GM12865 (cell line): ENCODE data around the gene TEDC2.

Source experiments
- DNase-seq: peaks from one replicate; pipeline ENCODE4 v3.0.0; 2010; ENCODE audit warnings: low read depth
- H3K4me3 ChIP-seq: 2 replicates; pipeline ENCODE4 v1.5.1; 2011; ENCODE audit warnings: mild to moderate bottlenecking, low read depth, low read length, control low read depth
- CTCF ChIP-seq: IDR thresholded peaks from 2 replicates; pipeline ENCODE4 v1.5.1; 2011; ENCODE audit warnings: low read length, control low read depth, low read depth, inconsistent platforms; ENCODE audit not compliant: insufficient read depth; ENCODE audit errors: missing control alignments

Gene TEDC2

GRCh38 chr16:2473999-2474876 lies 14.3 kb downstream of the TEDC2 start:
- peak; percentile 55 for TF ChIP-seq CTCF
- peak; percentile 72 for DNase-seq

GRCh38 chr16:2474877-2475412 lies 15.0 kb downstream of the TEDC2 start, which contains the start of gene TBC1D24:
TBC1D24 (plus strand) TSS chr16:2475127; CDS start chr16:2496149, 21,022 bp downstream.
- TF ChIP-seq CTCF: no peak
- peak within 1 kb of the TSS; percentile 92 for H3K4me3 ChIP-seq
- DNase-seq: peak; percentile 92

More at GRCh38 chr16:2473999-2474876, 14.3 kb downstream of the TEDC2 start:
- H3K4me3 ChIP-seq: peak overlapping the region; percentile 92

GRCh38 chr16:2475413-2476344 lies 15.8 kb downstream of the TEDC2 start:
- no peak for TF ChIP-seq CTCF
- H3K4me3 ChIP-seq: peak overlapping the region; percentile 62
- DNase-seq: peak; percentile 44

GRCh38 chr16:2476345-2476720 lies 16.4 kb downstream of the TEDC2 start:
- no peak for TF ChIP-seq CTCF
- H3K4me3 ChIP-seq: no peak overlapping the region
- DNase-seq: no peak

GRCh38 chr16:2476741-2477140 lies 16.8 kb downstream of the TEDC2 start:
- no peak for DNase-seq
- no peak overlapping the region for H3K4me3 ChIP-seq
- TF ChIP-seq CTCF: no peak

GRCh38 chr16:2477327-2477726 lies 17.4 kb downstream of the TEDC2 start:
- no peak for TF ChIP-seq CTCF
- no peak for DNase-seq
- H3K4me3 ChIP-seq: no peak overlapping the region
